ENCODE measurements around the gene TRIM34. TPM values are rescaled to one million over a fixed set of nuclear protein-coding genes. Genes with fewer than 3 reads are reported as not detected.

Gene TRIM34
- total and polyA plus RNA-seq, 2 of the 4 experiments (the other 2 are of a cell fraction), result 6.1 to 8.6 TPM

DNA sequence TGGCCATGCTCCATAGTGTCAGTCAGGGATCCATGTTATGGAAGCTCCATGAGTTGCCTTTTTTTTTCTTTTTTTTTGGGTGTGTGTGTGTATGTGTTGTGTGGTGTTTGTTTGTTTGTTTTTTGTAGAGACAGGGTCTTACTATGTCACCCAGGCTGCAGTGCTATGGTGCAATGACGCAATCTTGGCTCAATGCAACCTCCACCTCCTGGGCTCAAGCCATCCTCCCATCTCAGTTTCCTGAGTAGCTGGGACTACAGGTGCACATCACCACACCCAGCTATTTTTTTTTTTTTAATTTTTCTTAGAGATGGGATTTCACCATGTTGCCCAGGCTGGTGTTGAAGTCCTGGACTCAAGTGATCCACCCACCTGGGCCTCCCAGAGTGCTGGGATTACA is 63.7 kb downstream of the TRIM34 start:
- DNase-seq (no peak), ATAC-seq (ENCODE audit: low read depth) (no peak)
- no peak overlapping the region for H3K4me2 ChIP-seq (ENCODE audit: low read depth, low read length)
- H3K27ac ChIP-seq (ENCODE audit: insufficient read depth, low read length), result no peak overlapping the region
- H3K9ac ChIP-seq (ENCODE audit: low read depth, low read length), result no peak overlapping the region
- no peak overlapping the region; the same call in 1 of the 2 replicates for H2BK20ac ChIP-seq (ENCODE audit: low read depth, low read length)
- no peak overlapping the region for H3K4ac ChIP-seq (ENCODE audit: low read depth, low read length)
- CTCF ChIA-PET, result interaction anchor here (1.6 kb wide), 1 partner anchor 89 kb away, joined by 5 read pairs; no protein-coding TSS in a partner anchor
- dilution Hi-C loops (cut with HindIII; ENCODE audit: low sequenced_read_pairs, unreplicated experiment) (no loop called here), in situ Hi-C loops (cut with MboI; ENCODE audit: low sequenced_read_pairs) (loop anchor here (5.0 to 25.0 kb wide), 2 partner anchors 66 to 674 kb away; no protein-coding TSS in a partner anchor), intact Hi-C loops (cut with micrococcal nuclease) (loop anchor here (10.0 kb wide), 1 partner anchor 324 kb away; no protein-coding TSS in a partner anchor)
- H4K20me1 ChIP-seq (ENCODE audit: insufficient read depth, low read length), result no peaks in the 10 kb centered on the region
- no peak overlapping the region for H4K91ac ChIP-seq (ENCODE audit: insufficient read depth, low read depth, low read length)
- H4K8ac ChIP-seq (ENCODE audit: low read depth in 2 of 2, low read length in 2 of 2), result peak overlapping the region in 1 of 2 experiments; percentile 24; a peak in 1 of 4 replicates
- TF ChIP-seq CHD1 (IDR thresholded peaks at IDR 0.05; ENCODE audit: low read depth, low read length) (no peak), USF2 (IDR thresholded peaks at IDR 0.05; ENCODE audit: low read depth, low read length) (no peak), ELK1 (IDR thresholded peaks at IDR 0.05; ENCODE audit: borderline replicate concordance, low read depth, low read length) (no peak), POLR2A (IDR thresholded peaks at IDR 0.05; ENCODE audit: low read depth, low read length) (no peak), BHLHE40 (IDR thresholded peaks at IDR 0.05; ENCODE audit: low read depth, low read length) (no peak), MXI1 (IDR thresholded peaks at IDR 0.05; ENCODE audit: borderline replicate concordance, low read depth, low read length) (no peak), NFE2L2 (IDR thresholded peaks at IDR 0.05; ENCODE audit: low read depth, low read length) (no peak), FOS (IDR thresholded peaks at IDR 0.05; ENCODE audit: low read depth, low read length) (no peak), RAD21 (IDR thresholded peaks at IDR 0.05; ENCODE audit: low read length) (no peak), RCOR1 (IDR thresholded peaks at IDR 0.05; ENCODE audit: insufficient replicate concordance, low read length) (no peak), RFX5 (IDR thresholded peaks at IDR 0.05; ENCODE audit: low read depth, low read length) (no peak), MAFK (IDR thresholded peaks at IDR 0.05; ENCODE audit: low read depth, low read length) (no peak), SMC3 (IDR thresholded peaks at IDR 0.05; ENCODE audit: low read depth, low read length) (no peak), MAZ (IDR thresholded peaks at IDR 0.05; ENCODE audit: borderline replicate concordance, low read depth, low read length) (no peak), CEBPB (IDR thresholded peaks at IDR 0.05; ENCODE audit: low read depth, low read length) (no peak)
- TF ChIP-seq, protein P1, sequence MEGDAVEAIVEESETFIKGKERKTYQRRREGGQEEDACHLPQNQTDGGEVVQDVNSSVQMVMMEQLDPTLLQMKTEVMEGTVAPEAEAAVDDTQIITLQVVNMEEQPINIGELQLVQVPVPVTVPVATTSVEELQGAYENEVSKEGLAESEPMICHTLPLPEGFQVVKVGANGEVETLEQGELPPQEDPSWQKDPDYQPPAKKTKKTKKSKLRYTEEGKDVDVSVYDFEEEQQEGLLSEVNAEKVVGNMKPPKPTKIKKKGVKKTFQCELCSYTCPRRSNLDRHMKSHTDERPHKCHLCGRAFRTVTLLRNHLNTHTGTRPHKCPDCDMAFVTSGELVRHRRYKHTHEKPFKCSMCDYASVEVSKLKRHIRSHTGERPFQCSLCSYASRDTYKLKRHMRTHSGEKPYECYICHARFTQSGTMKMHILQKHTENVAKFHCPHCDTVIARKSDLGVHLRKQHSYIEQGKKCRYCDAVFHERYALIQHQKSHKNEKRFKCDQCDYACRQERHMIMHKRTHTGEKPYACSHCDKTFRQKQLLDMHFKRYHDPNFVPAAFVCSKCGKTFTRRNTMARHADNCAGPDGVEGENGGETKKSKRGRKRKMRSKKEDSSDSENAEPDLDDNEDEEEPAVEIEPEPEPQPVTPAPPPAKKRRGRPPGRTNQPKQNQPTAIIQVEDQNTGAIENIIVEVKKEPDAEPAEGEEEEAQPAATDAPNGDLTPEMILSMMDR (conservative IDR thresholded peaks at IDR 0.05; ENCODE audit: low read depth, low read length), result no peak
- H3K27me3 ChIP-seq (ENCODE audit: control insufficient read depth, insufficient read depth, low read length), result no peaks in the 10 kb centered on the region
- H3K9me3 ChIP-seq (ENCODE audit: control insufficient read depth, insufficient read depth, low read length), result no peaks in the 10 kb centered on the region
- H3K23ac ChIP-seq (ENCODE audit: low read depth, low read length), result no peak overlapping the region
- H3K18ac ChIP-seq (ENCODE audit: low read depth, low read length), result peak overlapping the region; percentile 39; the same call in 1 of the 2 replicates
- H4K5ac ChIP-seq (ENCODE audit: low read depth, low read length), result no peak overlapping the region
- no peak overlapping the region for H3K4me3 ChIP-seq (ENCODE audit: insufficient read depth, low read depth, low read length)
- peaks cover 14 to 29% of the 10 kb centered on the region in 2 experiments for H3K79me1 ChIP-seq (ENCODE audit: low read depth in 1 of 2, low read length in 2 of 2)
- H2AK9ac ChIP-seq (replicated peaks; ENCODE audit: low read depth, low read length, poor library complexity), result no peak overlapping the region
- no peak overlapping the region for H2BK120ac ChIP-seq (ENCODE audit: low read depth, low read length)
- BruUV-seq (replicated peaks), result no TSS peak
- WGBS, 2 experiments (ENCODE audit: extremely low coverage in 2 of 2, insufficient read length in 1 of 2), result no CpG with 5 or more reads among the region's 1 CpG
- POLR2A ChIA-PET (ENCODE audit: unreplicated experiment), result no interaction called here
- H3K56ac ChIP-seq (ENCODE audit: extremely low read depth, insufficient read depth, low read length), result no peak overlapping the region
- H2AK5ac ChIP-seq (ENCODE audit: low read depth, low read length), result peak overlapping the region; percentile 65
- peaks cover 2% of the 10 kb centered on the region; the same call in 1 of the 2 replicates for H3K36me3 ChIP-seq (ENCODE audit: control insufficient read depth, insufficient read depth, low read length)
- H3K14ac ChIP-seq (replicated peaks; ENCODE audit: low read depth, low read length), result no peak overlapping the region
- H3K4me1 ChIP-seq (ENCODE audit: control insufficient read depth, insufficient read depth, low read length), result peaks cover 5% of the 10 kb centered on the region
- peak overlapping the region; percentile 92 for H2BK5ac ChIP-seq (ENCODE audit: low read depth, low read length, poor library complexity, severe bottlenecking)
- no peak overlapping the region for H2AFZ ChIP-seq (replicated peaks; ENCODE audit: low read length, poor library complexity)
- no peak overlapping the region for H2BK15ac ChIP-seq (ENCODE audit: low read depth, low read length)
- H3K9me1 ChIP-seq (ENCODE audit: insufficient read depth, low read length), result no peaks in the 10 kb centered on the region; the same call in 1 of the 2 replicates
